NOMO-1 (cell line): ENCODE results near the gene RTL9.
A peak's percentile ranks its signal among the peaks of the same experiment; 100 is the strongest.
"Not testable (repeated sequence)": the region's sequence is repeated elsewhere in the genome, so short reads cannot be mapped to it uniquely, and the experiment has no call there.

Source experiments
- DNase-seq, 2 experiments: peaks; one replicate each; lab custom pipeline; 2025; ENCODE audit not compliant: unreplicated experiment in 2 of 2; lab: John Stamatoyannopoulos, UW

Gene RTL9

GRCh38 chrX:110358548-110358947 is at the start of gene RTL9:
Gene RTL9 (plus strand): TSS chrX:110358848. CDS start chrX:110450618, 91,770 bp downstream.
- DNase-seq: no peak

- DNase-seq: no peak
Observed at GRCh38 chrX:110310000-110310790, 48.5 kb upstream of the RTL9 start.

GRCh38 chrX:110310896-110311295 is 47.8 kb upstream of the RTL9 start:
- no peak for DNase-seq

DNA sequence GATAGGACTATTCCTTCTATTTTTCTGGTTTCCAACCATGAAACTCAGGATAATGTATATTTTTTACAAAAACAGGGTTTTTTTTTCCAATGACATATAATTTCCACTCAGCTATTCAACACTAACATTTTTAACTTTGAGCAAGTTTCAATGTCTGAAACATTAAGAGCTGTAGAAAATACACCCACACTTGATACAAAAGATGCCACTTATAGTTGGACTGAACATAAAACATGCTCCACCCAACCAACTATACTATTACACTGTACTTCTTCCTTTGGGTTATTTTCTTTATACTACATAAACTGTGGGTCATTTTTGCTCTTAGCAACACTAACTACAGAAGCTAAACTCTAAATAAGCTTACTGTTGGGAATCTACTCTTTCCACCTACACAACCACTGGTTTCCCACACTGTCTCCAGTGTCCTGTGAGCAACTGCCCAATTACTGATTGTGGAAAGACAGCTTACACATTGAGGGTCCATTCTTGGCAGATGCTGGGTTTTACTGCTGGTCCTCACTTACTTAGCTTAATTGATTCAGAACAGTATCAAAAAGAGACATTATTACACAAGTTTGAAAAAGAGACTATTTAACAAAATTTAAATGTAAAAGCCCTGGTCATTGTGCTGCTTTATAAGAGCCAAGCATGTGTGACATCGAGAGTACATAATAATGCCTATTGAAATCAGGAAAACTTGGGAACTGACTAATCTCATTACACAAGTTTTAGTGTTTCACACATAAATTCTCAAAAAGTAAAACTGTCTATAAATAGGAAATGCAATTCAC is 47.0 kb upstream of the RTL9 start:
- no peak for DNase-seq

- DNase-seq: no peak
Observed at GRCh38 chrX:110315551-110315950, 43.1 kb upstream of the RTL9 start.

GRCh38 chrX:110316351-110317060 is 42.1 kb upstream of the RTL9 start:
- DNase-seq: no peak

DNA sequence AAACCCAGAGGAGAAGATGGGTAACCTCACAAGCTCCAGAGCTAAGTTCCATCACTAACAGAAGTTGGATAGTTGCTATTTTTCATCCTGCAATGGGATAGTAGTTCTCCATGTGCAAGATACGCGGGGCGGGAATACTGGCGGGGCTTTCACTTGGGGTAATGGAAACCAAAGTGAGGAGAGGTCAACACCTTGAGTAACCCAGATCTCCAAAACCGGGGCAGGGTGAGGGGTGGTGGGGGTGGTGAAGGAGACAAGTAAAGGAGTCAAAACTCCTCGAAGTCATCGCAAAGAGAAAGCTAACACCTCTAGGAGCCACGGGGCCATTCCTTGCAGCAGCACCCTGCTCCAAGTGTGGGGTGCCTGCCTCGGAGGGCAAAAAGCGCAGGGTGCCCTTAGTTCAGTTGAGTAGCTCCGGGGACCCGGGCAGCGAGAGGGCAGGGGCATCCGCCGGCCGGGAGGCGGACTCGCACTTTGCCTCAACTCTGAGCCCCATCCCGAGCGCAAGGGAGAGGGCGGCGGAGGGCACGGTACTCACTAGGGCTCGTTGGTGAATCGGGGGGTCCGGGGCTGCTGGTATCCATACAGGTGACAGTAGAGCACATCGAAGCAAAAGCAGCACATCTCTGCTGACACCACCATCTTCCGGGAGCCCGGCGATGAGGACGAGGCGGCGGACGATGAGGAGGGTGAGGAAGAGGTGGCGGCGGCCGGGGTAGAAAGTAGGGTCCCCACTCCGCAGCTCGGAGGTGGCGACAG is 41.4 kb upstream of the RTL9 start:
- no peak for DNase-seq

- peak; percentile 68 to 80 for DNase-seq
Observed at GRCh38 chrX:110317820-110318663, 40.6 kb upstream of the RTL9 start, which contains the start of gene AMMECR1. Gene AMMECR1 (minus strand): TSS chrX:110318085. CDS start chrX:110318071, 14 bp downstream.

DNA sequence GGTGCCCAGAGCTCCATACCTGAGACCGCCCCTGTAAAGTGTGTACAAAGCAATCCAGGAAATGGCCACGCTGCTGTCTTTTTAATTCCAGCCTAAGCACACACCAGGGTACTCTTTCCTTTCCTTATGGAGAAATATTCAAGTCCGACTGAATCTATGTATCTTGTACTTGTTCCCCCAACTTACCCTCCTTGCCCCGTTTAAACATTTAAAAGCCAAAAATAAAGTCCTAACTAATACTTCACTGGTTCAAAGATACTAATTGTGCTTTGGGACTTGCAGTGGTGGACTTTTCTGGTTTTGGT is 40.0 kb upstream of the RTL9 start:
- no peak for DNase-seq

DNA sequence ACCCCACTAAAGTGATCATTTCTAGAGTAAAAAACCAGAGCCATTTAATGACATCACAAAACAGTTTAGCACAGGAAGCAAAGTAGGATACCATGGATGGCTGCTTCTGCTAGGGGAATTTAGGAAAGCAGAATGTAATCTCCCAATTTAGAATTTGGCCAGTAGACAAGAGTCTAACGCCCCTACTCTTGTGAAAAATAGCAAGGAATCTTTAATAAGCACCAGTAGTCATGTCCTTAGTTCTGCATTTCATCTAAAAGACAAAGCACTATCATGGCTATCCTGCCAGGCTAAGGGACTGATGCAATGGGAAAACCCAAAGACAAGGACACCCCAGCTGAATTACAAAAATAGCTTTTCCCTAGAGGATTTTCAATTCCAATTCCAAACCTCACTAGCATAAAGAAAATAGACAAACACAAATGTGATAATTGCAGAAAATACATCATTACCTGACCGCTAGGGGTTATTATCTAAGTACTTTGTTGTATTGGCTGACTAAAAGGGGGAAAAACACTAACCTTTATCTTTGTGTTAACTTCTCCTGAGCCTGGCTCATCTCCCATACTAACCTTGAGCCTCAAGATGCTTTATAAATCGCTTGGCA is 38.2 kb upstream of the RTL9 start:
- DNase-seq: no peak

GRCh38 chrX:110321081-110321480 is 37.6 kb upstream of the RTL9 start:
- no peak for DNase-seq

DNA sequence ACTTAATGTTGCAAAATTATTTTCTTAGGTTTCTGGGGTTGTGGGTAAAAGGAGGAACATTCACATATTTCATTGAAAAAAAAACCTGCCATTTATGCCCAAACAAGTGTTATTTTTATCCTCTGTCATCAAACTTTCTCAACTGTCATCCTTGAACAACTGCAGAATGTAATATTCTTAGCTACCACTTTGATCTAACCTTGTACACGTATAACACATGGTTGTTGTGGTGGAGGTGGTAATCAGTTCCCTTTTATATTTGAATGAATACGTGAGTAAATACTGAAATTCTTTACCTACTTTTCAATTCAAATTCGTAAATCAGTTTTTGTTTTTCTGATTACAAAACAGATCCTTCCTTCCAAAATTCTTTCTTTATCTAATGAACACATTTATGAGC is 37.0 kb upstream of the RTL9 start:
- peak; percentile 33 to 70 for DNase-seq

GRCh38 chrX:110322603-110323002 is 36.0 kb upstream of the RTL9 start:
- DNase-seq: no peak

- DNase-seq: no peak
Observed at GRCh38 chrX:110326712-110327111, 31.9 kb upstream of the RTL9 start.

DNA sequence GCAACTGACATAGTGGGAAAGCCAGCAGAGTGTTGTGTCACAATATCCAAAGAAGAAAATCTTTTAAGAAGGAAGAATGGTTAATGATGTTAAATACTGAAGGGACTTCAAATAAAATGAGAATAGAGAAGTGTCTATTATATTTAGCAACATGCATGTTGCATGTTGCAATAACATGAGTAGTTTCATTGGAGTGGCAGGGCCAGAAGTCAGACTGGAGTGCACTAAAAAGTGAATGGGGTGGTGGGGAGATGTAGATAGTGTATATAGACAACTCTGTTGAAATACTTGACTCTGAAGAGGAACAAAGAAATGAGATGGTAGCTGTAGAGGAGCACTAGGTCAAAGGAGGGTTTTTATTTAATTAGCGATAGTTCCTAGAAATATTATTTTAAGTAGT is 31.3 kb upstream of the RTL9 start:
- DNase-seq: peak; percentile 83 to 85

DNA sequence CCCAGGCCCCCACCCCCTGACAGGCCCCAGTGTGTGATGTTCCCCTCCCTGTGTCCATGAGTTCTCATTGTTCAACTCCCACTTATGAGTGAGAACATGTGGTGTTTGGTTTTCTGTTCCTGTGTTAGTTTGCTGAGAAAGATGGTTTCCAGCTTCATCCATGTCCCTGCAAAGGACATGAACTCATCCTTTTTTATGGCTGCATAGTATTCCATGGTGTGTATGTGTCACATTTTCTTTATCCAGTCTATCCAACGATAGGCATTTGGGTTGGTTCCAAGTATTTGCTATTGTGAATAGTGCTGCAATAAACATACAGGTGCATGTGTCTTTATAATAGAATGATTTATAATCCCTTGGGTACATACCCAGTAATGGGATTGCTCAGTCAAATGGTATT is 30.0 kb upstream of the RTL9 start:
- not testable (repeated sequence) for DNase-seq

DNA sequence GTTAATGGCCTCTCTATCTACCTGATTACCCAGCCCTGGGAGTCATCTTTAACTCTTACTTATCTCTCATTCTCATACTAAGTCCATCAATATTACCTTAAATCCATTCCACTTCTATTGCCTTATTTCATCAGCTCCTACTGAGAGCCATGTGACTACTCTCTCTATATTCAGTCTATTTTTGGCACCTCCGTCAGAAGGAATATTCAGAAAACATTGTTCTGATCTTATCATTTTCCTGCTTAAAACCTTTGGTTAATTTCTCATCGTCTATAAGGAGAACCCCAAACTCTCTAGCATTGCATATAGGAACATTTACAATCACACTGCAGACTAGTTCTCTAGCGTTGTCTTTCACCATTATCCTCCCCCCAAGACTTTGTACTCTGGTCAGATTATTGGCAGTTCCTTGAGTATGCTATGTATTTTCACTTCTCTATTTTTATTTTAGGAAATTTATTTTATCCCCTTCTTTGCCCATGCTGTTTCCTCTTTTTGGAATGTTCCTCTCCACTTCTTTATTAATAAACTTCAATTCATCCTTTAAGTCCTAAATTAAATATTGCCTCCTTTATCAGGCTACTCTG is 27.1 kb upstream of the RTL9 start:
- DNase-seq: peak in 1 of 2 experiments; percentile 75

GRCh38 chrX:110333458-110333857 is 25.2 kb upstream of the RTL9 start:
- DNase-seq: not testable (repeated sequence)

- DNase-seq: peak; percentile 58 to 71
Observed at GRCh38 chrX:110338935-110339334, 19.7 kb upstream of the RTL9 start.
